ENCODE results near the gene TPSD1.

TPSD1 gene

DNA sequence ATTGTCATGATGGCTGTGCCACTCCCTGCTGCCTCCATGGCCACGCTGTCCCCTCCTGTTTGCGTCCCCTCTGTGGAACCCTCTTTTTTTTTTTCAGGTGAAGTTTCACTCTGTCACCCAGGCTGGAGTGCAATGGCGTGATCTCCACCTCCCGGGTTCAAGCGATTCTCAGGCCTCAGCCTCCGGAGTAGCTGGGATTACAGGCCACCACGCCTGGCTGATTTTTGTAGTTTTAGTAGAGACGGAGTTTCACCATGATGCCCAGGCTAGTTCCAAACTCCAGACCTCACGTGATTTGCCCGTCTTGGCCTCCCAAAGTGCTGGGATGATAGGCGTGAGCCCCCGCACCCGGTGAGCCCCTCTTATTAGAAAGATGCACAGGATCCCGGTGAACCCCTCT, 42.5 kb downstream of the TPSD1 start:
- ATAC-seq (replicated peaks; ENCODE audit: extremely low read depth, poor library complexity, severe bottlenecking) (no peak), DNase-seq (ENCODE audit: low spot score in 2 of 2) (no peak)
- no peak overlapping the region for H3K4me3 Mint-ChIP-seq
- H3K27me3 Mint-ChIP-seq = peaks cover 44% of the 10 kb centered on the region
- no peaks in the 10 kb centered on the region for H3K36me3 Mint-ChIP-seq (ENCODE audit: insufficient read depth)
- no peaks in the 10 kb centered on the region for H3K9me3 Mint-ChIP-seq
- H3K4me1 Mint-ChIP-seq = peaks cover 8% of the 10 kb centered on the region
- H3K27ac Mint-ChIP-seq (ENCODE audit: low read depth) = no peak overlapping the region

DNA sequence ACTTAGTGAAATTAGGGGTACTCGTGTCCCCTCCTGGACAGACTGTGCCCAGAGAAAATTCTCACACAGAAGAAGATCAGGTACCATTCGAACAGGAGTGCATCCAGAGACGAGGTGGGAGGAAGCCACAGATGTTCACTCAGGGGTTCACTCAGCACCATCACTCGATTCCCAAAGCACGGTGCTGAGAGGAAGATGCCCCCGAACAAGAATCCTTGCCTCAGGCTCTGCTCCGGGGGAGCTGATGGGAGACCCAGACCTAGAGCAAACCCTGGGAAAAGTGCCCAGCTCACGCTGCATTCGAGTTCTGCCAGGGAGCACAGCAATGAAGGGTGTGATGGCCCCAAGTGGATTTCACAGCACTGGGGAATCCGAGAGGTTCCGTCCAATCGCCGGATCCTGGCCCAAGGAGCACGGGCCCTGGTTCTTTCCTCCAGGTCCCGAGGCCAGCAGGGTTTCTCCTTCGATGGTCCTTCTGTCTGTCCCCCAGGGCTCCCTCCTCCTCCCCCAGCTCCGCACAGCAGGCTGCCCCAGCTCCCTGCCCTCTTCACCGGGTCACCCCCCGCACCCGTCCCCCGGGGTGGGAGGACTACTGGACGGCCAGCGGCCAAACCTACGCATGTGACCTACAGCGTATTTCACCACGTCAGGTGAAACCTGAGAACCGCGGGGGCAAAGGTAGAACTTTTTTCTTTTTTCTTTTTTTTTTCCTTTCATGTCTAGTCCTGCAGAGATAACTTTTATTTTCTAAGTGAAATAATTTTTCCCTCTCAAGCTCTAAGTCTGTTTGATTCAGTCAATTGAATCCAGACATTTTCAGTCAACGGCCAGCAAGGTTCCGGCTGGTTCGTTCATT, 43.4 kb downstream of the TPSD1 start:
- Mint-ChIP-seq H3K9me3 (no peaks in the 10 kb centered on the region), H3K4me3 (no peak overlapping the region), H3K36me3 (ENCODE audit: insufficient read depth) (peaks cover under 1% of the 10 kb centered on the region), H3K4me1 (peaks cover 14% of the 10 kb centered on the region), H3K27me3 (peaks cover 36% of the 10 kb centered on the region), H3K27ac (ENCODE audit: low read depth) (no peak overlapping the region)
- ATAC-seq (replicated peaks; ENCODE audit: extremely low read depth, poor library complexity, severe bottlenecking) = no peak
- no peak for DNase-seq (ENCODE audit: low spot score in 2 of 2)

DNA sequence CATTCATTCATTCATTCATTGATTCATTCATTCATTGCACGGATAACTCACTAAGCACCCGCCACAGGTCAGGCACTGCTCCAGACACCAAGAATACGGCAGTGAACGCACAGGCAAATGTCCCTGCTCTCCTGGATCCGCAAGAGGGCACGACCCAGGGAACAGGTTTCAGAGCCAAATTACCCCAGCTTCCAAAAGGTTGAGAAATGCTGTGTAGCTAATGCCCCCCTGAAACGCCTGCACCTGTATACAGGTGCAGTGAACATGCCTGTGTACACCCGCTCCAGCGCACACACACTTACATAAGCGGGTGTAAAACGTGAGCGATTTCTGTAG, 44.0 kb downstream of the TPSD1 start:
- H3K9me3 Mint-ChIP-seq = no peaks in the 10 kb centered on the region
- no peak for ATAC-seq (replicated peaks; ENCODE audit: extremely low read depth, poor library complexity, severe bottlenecking)
- peaks cover 17% of the 10 kb centered on the region for H3K4me1 Mint-ChIP-seq
- no peak overlapping the region for H3K27ac Mint-ChIP-seq (ENCODE audit: low read depth)
- peaks cover 2% of the 10 kb centered on the region for H3K36me3 Mint-ChIP-seq (ENCODE audit: insufficient read depth)
- H3K4me3 Mint-ChIP-seq = no peak overlapping the region
- no peak for DNase-seq (ENCODE audit: low spot score in 2 of 2)
- H3K27me3 Mint-ChIP-seq = peaks cover 30% of the 10 kb centered on the region

DNA sequence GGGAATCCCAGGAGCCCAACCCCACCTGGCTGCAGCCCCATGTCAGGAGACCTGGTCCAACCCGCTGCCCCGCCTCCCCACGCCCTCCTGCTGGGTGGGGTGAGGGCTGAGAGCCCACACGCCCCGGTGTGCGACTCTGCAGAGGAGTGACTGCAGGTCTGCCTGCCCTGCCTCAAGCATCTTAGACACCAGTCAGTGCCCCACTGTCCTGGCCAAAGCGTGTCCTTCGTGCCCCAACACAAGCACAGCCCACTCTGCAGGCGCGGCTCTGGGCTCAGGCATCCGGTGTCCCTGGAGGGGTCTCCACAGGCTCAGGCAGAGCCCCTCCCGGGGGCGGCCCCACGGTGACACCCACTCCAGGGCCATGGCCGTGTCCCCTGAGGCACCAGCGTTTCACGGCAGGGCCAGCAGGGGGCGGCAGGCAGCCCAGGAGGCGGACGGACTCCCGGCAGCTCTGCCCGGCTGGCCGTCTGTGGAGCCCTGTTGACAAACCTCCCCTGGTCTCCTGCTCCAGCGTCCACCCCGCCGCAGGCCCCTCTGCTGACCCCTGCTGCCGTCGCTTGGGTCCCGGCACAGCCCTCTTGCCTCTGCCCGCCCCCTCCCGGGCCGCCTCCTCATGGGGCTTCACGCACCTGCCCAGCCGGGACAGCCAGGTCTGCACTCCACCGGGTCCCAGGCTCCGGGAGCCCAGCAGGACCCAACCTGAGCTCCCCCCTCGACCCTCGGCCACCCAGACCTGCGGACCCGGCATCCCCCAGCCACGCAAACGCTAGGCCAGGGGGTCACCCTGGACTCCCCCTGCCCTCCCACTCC, 45.0 kb downstream of the TPSD1 start:
- Mint-ChIP-seq H3K36me3 (ENCODE audit: insufficient read depth) (peaks cover 2% of the 10 kb centered on the region), H3K4me3 (peak overlapping the region; percentile 42)
- ATAC-seq (replicated peaks; ENCODE audit: extremely low read depth, poor library complexity, severe bottlenecking) = peak; percentile 55

DNA sequence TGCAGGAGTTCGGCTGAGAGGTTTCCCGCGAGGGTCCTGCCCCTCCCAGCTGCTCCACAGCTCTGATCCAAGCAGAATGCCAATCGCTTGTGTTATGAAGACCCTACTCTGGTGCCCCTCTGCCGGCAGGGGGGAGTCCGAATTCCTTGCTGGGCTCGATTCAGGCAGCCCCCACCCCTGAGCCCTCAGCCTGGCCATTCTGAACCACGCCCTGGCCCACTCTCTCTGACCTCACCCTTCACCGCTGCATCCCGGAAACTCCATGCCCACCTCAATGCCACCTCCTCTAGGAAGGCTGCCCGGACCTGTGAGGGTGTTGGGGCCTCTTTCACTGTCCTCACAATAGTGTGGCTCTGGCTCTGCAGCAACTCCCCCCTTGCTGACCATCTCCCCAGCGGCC, 45.7 kb downstream of the TPSD1 start:
- no peak for DNase-seq (ENCODE audit: low spot score in 2 of 2)
- Mint-ChIP-seq H3K27me3 (peaks cover 18% of the 10 kb centered on the region), H3K4me1 (peaks cover 17% of the 10 kb centered on the region), H3K27ac (ENCODE audit: low read depth) (peak overlapping the region; percentile 56), H3K9me3 (no peaks in the 10 kb centered on the region), H3K4me3 (peak overlapping the region; percentile 42), H3K36me3 (ENCODE audit: insufficient read depth) (peaks cover 2% of the 10 kb centered on the region)
- ATAC-seq (replicated peaks; ENCODE audit: extremely low read depth, poor library complexity, severe bottlenecking) = no peak

More for the DNA sequence above, 45.0 kb downstream of the TPSD1 start:
- DNase-seq (ENCODE audit: low spot score in 2 of 2) = peak; percentile 57 to 72
- Mint-ChIP-seq H3K27me3 (peaks cover 22% of the 10 kb centered on the region), H3K9me3 (no peaks in the 10 kb centered on the region), H3K27ac (ENCODE audit: low read depth) (no peak overlapping the region), H3K4me1 (peaks cover 17% of the 10 kb centered on the region)

DNA sequence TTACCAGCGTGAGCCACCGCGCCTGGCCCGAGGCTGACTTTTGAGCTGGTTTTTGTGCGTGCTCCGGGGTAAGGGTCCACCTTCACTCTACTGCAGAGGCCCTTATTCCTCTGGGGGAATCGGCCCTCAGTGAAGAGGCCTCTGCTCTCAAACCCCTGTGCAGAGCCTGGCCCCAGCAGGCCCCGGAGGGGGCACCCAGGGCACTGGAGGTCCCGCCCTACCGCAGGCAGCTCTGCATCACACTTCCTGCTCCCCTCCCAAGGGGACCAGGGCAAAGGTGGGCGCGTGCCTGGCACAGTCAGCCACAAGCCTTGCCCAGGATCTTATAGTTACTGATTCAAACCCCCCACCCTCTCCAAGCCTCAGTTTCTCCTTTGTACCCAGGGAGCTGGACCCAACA, 50.0 kb downstream of the TPSD1 start:
- ATAC-seq (replicated peaks; ENCODE audit: extremely low read depth, poor library complexity, severe bottlenecking) = no peak
- no peak overlapping the region for H3K27ac Mint-ChIP-seq (ENCODE audit: low read depth)

DNA sequence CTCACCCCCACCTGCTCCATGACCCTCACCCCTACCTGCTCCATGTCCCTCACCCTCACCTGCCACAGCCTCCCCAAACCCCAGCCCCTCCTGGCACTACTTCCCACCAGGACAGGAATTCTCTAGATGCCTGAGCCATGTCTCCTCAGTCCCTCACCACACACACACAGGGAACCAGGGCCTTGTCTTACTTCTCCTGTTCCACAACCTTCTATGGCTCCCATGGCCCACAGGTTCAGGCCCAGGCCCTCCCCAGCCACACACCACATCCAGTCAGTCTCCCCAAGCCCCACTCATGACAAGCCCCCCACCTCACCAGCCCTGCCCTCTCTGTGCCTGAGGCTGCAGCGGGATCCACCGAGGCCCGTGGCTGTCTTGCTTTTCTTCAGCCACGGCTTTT, 50.5 kb downstream of the TPSD1 start:
- Mint-ChIP-seq H3K4me1 (peaks cover 31% of the 10 kb centered on the region), H3K36me3 (ENCODE audit: insufficient read depth) (peaks cover 29% of the 10 kb centered on the region), H3K27ac (ENCODE audit: low read depth) (no peak overlapping the region), H3K27me3 (no peaks in the 10 kb centered on the region), H3K9me3 (no peaks in the 10 kb centered on the region), H3K4me3 (no peak overlapping the region)
- DNase-seq (ENCODE audit: low spot score in 2 of 2) (no peak), ATAC-seq (replicated peaks; ENCODE audit: extremely low read depth, poor library complexity, severe bottlenecking) (no peak)

More for the DNA sequence above, 50.0 kb downstream of the TPSD1 start:
- Mint-ChIP-seq H3K4me3 (no peak overlapping the region), H3K27me3 (no peaks in the 10 kb centered on the region), H3K9me3 (no peaks in the 10 kb centered on the region), H3K36me3 (ENCODE audit: insufficient read depth) (peaks cover 25% of the 10 kb centered on the region), H3K4me1 (peaks cover 26% of the 10 kb centered on the region)
- no peak for DNase-seq (ENCODE audit: low spot score in 2 of 2)

DNA sequence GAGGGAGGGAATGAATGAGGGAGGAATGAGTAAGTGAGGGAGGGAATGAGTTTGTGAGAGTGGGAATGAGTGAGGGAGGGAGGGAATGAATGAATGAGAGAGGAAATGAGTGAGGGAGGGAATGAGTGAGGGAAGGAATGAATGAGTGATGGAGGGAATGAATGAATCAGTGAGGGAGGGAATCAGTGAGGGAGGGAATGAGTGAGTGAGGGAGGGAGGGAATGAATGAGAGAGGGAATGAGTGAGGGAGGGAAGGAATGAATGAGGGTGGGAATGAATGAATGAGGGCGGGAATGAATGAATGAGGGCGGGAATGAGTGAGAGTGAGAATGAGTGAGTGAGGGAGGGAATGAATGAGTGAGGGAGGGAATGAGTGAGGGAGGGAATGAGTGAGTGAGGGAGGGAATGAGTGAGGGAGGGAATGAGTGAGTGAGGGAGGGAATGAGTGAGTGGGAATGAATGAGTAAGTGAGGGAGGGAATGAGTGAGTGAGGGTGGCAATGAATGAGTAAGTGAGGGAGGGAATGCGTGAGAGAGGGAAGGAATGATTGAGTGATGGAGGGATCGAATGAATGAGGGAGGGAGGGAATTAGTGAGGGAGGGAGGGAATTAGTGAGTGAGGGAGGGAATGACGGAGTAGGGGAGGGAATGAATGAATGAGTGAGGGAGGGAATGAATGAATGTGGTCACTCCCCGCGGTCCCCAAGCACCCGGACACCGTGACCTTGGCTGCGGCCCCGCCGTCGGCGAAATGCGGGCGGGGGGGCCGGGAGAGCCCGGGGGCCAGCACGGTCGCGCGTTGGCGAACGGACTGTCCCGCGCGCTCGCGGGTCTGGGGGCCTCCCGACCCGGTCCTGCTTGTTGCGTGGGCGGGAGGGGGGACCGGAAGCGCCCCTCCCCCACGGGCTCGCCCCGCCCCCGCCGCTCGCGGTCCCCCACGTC, 52.4 kb downstream of the TPSD1 start:
- H3K4me1 Mint-ChIP-seq = peaks cover 27% of the 10 kb centered on the region
- ATAC-seq (replicated peaks; ENCODE audit: extremely low read depth, poor library complexity, severe bottlenecking) (no peak), DNase-seq (ENCODE audit: low spot score in 2 of 2) (no peak)
- H3K4me3 Mint-ChIP-seq = peak overlapping the region; percentile 87
- peak overlapping the region; percentile 99 for H3K27ac Mint-ChIP-seq (ENCODE audit: low read depth)
- peaks cover 29% of the 10 kb centered on the region for H3K36me3 Mint-ChIP-seq (ENCODE audit: insufficient read depth)
- H3K27me3 Mint-ChIP-seq = no peaks in the 10 kb centered on the region
- H3K9me3 Mint-ChIP-seq = no peaks in the 10 kb centered on the region

All from central memory CD8-positive, alpha-beta T cell (primary cell).